Stimulated activated CD8-positive, alpha-beta memory T cell treated with anti-CD3 and anti-CD28 coated beads, Interleukin-15, amount 100 ng/mL, for 24 hours (primary cell): ENCODE data around the gene NLRC3.
"Not testable (repeated sequence)": the region's sequence is repeated elsewhere in the genome, so short reads cannot be mapped to it uniquely, and the experiment has no call there.

Experiments used
- DNase-seq: peaks from one replicate; pipeline ENCODE4 v3.0.0-alpha.2; 2020; ENCODE audit warnings: low read depth

NLRC3 gene

DNA sequence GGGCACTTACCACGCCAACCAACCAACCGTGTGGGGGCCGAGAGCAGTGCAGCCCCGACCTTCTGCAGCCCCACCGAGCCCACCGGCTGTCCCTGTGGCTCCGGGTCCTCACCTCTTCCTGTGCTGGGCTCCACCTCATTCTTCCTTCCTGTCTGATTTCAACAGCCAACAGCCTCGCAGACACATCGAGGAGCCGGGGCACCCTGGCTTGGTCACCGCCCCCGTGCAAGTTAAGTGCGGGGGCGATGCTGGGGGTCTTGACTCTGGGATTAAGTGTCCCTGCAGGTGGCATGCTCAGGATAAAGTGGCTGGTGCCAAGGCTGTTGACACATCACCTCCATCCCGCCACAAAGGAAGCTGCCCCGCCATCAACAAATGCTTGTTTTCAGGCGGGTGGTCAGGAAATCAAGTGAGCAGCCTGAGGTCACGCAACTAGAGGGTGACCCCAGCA, at the start of gene NLRC3:
NLRC3 (minus strand) TSS at position 102 of the 451 bp plus-strand sequence. CDS start 12,367 bp downstream, outside the sequence.
- DNase-seq: peak; percentile 21

DNA sequence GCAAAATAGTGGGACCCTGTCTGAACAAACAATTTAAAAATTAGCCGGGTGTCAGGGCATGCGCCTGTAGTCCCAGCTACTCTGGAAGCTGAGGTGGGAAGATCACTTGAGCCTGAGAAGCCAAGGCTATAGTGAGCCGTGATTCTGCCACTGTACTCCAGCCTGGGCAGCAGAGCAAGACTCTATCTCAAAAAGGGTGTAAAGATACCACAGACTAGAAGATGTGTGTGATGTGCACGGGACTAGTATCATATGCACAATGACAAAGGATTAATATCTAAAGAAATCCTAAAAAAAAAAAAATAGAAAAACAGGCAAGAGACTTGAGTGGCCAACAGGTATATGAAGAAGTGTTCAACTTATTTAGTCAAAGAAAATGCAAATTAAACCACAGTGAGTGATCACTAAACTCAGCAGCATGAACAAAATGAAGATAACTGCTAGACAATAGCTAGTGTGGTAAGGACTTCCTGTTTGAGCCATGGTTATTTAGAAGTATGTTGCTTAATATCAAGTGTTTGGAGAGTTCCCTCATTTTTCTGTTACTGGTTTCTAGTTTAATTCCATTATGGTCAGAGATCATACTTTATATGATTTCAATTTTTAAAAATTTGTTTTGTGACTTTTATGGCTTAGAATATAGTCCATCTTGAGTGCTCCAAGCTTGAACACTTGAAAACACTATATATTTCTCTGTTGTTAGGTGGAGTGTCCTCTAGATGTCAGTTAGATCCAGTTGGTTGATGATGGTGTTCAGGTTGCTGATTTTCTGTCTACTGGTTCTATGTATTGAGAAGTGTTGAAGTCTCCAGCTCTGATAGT, 48.9 kb upstream of the NLRC3 start:
- no peak for DNase-seq

DNA sequence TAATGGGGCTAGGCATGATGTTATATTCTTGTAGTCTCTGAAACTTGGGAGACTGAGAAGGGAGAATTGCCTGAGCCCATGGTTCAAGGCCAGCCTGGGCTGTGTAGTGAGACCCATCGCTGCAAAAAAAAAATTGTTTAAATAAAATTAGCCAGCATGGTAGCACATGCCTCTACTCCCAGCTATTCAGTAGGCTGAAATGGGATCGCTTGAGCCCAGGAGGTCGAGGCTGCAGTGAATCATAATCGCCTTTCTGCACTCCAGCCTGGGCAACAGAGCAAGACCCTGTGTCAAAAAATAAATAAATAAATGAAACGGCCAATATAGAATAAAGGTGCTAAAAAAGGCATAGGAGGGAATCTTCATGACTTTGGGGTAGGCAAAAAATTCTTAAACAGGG, 48.1 kb upstream of the NLRC3 start:
- no peak for DNase-seq

DNA sequence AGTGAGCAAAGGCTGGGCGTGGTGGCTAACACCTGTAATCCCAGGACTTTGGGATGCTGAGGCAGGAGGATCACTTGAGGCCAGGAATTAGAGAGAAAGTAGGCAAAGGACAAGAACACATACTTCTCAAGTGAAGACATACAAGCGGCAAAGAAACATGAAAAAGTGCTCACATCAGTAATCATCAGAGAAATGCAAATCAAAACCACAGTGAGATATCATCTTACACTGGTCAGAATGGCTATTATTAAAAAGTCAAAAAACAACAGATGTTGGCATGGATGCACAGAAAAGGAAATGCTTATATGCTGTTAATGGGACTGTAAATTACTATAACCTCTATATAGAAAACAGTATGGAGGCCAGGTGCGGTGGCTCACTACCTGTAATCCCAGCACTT, 46.4 kb upstream of the NLRC3 start:
- DNase-seq: no peak

DNA sequence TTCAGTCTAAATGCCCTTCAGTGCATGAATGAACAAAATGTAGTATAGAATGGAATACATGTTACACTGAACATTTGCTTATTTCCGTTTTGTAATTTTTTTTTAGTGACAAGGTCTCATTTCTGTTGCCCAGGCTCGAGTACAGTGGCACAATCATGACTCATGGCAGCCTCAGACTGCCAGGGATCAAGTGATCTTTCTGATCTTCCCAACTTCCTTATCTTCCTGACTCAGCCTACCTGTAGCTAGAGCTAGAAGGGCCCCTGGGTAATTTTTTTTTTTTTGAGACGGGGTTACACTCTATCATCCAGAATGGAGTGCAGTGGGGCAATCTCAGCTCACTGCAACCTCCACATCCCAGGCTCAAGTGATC, 41.6 kb upstream of the NLRC3 start:
- no peak for DNase-seq

GRCh38 chr16:3612510-3613466, 35.6 kb upstream of the NLRC3 start:
- no peak for DNase-seq

- DNase-seq: peak; percentile 88
These were observed 34.2 kb upstream of the NLRC3 start, which contains the start of gene SLX4 for GRCh38 chr16:3611146-3611975. Gene SLX4 (minus strand): TSS chr16:3611606. CDS start chr16:3608964, 2,642 bp downstream.

DNA sequence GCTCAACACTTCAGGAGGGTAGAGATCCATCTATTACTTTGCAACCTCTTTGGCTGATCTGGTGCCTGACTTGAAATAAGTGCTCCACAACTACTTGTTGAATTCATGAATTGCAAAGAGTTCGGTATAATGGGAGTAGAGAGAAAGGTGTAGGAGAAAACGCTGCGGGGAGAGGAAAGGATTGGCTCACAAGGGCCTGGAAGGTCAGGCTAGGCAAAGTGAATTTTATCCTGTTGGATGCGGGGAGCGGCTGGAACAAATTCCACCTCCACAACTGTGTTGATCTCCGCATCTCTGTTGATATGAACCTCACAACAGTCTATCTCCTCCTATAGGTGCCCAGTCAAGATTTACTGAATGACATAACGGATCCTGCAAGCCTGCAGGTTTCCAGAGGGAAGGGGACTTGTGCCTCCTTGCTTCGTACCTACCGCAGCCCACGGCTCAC, 33.5 kb upstream of the NLRC3 start:
- no peak for DNase-seq

GRCh38 chr16:3609895-3610697, 32.9 kb upstream of the NLRC3 start:
- no peak for DNase-seq

DNA sequence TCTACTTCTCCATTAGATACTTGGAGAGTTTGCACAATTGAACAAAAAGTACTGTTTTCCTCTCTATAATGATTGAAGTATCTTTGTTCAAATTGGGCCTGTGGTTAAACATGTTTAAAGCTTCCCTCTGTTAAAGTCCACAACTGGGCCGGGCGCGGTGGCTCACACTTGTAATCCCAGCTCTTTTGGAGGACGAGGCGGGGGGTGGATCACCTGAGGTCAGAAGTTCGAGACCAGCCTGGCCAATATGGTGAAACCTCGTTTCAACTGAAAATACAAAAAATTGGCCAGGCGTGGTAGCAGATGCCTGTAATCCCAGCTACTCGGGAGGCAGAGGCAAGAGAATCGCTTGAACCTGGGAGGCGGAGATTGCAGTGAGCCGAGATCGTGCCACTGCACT, 31.8 kb upstream of the NLRC3 start:
- DNase-seq: not testable (repeated sequence)

DNA sequence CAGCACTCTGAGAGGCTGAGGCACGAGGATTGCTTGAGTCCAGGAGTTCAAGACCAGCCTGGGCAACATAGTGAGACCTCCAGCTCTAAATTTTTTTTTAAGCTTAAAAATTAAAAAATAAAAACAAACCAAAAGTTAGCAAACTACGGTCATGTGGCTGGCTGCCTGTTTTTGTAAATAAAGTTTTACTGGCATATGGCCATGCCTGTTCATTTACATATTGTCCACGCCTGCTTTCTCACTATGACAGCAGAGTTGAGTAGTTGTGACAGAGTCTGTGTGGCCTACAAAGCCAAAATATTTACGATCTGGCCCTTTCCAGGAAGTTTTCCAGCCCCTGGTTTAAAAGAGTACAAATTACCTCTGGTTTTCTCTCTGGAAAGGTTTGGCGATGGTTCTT, 30.9 kb upstream of the NLRC3 start:
- no peak for DNase-seq

DNA sequence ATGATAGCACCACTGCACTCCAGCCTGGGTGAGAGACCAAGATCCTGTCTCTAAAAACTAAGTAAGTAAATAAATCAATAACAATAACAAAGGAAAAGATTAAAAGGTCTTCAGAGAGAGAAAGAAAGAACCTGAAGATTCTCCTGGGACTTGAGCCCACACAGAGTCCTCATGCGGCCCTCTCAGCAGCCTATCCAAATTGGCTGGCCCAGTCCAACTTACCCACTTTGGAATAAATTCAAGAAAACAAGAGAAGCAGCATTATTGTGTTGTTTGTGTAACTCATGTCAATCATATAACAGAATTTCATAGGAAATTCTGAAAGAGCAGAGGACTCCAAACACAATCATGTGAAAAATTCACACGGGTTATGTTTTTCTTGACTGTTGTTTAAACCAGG, 30.4 kb upstream of the NLRC3 start:
- DNase-seq: no peak

- no peak for DNase-seq
These were observed 30.0 kb upstream of the NLRC3 start for GRCh38 chr16:3607161-3607560.

GRCh38 chr16:3606441-3606840, 29.2 kb upstream of the NLRC3 start:
- no peak for DNase-seq

- DNase-seq: no peak
These were observed 25.1 kb upstream of the NLRC3 start for GRCh38 chr16:3602320-3602653.

DNA sequence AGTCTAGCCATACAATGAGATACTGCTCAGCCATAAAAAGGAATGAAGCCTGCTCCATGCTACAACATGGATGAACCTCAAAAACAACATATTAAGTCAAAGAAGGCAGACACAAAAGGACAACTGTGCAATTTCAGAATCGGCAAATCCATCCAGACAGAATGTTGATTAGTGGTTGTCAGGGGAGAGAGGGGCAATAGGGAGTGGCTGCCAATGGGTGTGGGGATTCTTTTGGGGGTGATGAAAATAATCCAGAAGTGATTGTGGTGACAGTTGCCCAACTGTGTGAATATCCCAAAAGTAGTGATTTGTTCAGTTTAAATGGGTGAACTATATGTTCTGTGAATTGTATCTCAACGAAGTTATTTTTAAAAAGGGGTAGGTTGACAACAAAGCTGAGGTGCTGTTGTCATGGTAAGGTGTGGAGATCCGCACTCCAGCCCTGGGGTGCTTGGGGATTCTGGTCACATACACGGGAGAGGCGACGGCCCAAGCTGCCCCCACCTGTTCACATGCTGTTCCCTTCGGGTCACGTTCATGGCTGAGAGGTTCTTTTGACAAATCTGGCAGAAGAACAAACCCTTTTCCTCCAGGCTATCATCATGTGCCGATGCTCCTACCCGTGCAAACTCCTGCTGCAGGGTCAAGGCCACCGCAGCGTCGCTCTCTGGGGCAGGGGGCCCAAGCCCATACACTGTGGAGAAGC, 24.6 kb upstream of the NLRC3 start:
- no peak for DNase-seq

DNA sequence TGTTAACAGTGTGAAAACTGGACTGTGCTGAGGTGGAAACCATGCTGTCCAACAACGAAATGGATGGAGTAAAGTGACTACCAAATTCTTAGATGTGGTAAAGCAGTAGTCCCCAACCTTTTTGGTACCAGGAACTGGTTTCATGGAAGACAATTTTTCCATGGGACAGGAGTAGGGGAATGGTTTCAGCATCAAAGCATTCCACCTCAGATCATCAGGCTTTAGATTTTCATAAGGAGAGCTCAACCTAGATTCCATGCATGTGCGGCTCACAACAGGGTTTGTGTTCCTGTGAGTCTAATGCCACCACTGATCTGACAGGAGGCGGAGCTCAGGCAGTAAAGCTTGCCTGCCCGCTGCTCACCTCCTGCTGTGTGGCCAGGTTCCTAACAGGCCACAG, 22.7 kb upstream of the NLRC3 start:
- no peak for DNase-seq

GRCh38 chr16:3599121-3599520, 21.9 kb upstream of the NLRC3 start:
- DNase-seq: no peak

GRCh38 chr16:3598236-3598635, 21.0 kb upstream of the NLRC3 start:
- DNase-seq: no peak

DNA sequence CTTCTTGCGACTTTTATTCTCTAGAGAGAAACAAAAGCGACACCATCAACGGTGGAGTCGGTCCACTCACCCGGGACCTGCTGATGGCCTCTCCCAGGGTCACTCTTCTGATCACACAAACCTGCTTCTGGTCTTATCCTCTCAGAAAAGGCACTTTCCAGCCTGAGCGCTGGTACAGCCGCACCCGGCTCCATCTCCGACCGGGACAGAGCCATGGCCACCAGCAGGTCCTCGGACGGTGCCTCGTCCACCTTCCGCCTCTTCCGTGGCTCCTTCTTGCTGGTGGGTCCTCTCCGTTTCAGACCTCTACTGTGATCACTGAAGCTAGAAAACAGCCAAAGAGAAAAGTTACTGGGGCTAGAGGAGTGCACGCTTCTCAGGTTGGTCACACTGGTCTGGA, 20.5 kb upstream of the NLRC3 start:
- DNase-seq: no peak

DNA sequence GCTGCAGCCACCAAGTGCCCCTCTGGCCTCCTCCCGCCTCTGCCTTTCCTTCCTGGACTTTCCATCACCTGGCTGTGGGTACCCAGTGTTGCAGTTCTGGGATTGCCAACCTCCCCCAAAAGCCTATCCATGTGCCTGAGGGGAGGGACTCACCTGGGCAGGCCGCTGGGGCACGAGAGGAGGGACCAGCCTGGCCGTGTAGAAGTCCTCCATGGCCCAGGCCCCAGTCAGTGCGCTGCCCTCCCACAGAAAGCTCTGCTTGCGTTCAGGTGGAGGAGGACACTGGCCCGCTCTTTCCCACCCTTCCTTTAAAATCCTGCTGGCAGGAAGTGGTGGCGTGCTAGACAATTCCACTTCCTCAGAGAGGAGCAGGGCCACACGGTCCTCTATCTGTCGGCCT, 20.0 kb upstream of the NLRC3 start:
- no peak for DNase-seq
